Measurements from ENCODE around the gene SCN5A.

SCN5A gene

DNA sequence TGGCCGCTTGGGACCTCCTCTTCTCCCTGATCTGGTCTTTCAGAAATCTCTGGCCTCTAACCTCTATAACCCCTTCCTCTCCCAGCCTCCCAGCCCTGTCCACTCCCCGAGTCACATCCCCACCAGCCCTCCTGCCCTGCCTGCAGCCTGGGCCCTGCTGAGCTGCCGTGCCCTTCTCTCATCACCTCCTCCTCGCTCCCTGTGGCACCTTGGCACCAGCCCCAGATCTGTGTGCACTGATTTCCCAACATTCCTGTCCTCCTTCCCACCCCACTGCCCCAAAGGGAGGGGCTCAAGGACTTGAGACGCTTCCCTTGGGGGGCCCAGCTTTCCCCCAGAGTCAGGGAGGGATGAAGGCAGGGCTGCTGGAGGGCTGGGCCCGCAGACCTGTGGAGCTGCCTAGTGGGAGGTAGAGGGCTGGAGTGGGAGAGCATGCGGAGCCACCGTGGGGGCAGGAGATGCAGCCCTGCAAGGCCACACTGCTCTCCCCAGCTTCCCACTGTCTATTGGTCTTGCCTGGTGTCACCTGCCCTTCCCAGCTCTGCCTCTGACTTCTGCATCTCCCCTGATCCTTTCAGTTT, 110.6 kb downstream of the SCN5A start:
- no peak for DNase-seq (ENCODE audit: low read depth)

DNA sequence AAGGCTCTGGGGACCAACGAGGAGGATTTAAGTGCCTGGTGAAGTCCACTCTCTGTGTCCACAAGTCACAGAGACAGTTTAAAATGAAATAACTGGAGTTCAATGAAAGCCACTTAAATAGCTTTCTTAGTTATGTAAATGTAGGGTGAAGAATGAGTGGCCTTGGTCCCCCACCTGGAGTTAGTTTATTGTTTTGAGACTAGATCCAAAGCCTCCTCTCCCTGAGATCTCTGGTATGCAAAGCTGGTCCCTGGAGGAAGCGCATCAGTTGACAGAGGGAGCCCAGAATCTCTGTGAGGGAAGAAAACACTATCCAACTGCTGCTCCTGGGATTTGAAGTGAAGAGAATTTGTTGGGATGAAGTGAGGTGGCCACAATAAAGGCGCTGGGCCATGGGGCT, 112.8 kb downstream of the SCN5A start:
- no peak for DNase-seq (ENCODE audit: low read depth)

DNA sequence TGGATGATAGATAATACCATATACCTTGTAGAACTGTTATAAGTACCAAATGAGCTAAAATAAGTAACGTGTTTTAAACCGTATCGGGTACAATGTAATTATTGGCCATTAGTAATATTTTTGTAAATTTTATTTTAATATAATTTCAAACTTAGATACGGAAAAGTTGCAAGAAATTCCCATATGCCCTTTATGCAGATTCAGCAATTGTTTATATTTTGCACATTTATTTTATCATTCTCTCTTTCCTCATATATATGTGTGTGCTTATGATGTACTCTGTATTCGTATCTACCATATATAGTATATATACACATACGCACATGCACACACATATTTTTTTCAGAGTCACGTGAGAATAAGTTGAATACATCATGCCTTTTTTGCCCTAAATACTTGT, 114.9 kb downstream of the SCN5A start:
- DNase-seq (ENCODE audit: low read depth), result no peak

DNA sequence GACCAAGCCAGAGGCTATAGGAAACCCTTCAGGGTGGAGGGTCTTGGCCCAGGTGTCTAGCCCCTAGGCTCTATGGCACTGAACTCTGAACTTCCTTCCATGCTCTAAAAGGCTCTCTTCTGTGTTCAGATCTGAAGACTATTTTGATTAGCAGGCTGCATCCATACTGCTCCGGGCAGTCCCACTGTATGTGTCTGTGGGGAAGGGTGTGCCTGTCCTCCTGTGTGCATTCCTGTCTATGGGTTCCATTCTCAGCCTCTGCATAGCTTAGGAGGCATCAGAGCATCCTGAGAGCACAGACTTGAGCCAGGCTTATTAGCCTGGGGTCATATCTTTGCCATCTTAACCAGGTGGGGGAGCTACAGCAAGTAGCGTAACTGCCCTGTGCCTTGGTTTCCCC, 115.3 kb downstream of the SCN5A start:
- DNase-seq (ENCODE audit: low read depth), result no peak

DNA sequence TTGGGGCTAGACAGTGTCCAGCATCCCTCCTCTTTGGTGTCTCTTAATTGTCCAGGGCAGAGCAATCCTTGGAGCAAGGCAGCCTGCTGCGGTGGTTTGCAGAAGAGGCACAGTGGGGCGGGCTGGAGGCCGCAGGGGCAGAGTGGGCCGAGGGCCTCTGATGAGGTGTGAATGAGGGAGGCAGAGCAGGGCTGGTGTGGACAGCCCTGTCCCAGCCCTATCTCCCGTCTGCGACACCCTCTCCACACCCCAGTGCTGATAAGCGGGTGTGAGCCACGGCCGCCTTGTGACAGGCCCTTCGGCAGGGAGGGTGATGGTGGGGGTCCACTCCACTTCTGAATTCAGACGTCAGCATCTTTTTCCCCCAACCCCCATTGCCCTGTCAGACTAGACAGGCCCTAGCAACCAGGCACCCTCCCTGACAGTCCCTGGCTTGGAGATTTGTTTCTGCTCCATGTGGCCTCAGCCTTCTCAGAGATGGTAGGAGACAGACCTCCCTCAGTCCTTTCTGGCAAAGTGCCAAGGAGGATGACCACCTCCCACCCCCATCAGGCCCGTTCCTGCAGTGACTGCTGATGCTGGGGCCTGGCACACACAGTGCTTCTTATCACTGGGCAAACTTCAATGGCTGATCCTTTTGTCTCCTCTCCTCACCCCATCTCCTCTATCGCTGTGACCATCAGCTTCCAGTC, 116.1 kb downstream of the SCN5A start:
- DNase-seq (ENCODE audit: low read depth), result no peak

DNA sequence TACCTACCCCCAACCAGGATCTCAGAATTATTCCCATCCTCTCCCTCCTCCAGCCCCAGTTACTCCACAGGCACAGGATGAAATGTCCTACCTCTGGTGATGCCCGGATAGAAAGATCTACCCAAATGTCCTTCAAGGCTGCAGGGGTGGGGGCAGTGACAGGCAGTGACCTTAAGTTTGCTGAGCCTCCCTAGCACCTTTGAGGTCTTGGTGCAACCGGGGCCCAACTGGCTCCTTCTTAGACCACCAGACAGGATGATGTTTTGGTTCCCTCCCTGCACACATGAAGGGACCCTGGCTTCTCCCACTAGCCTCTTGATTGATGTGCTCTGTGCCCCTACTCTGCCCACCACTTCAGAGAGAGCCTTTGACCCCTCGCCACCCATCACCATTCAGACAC, 117.0 kb downstream of the SCN5A start:
- DNase-seq (ENCODE audit: low read depth), result no peak

DNA sequence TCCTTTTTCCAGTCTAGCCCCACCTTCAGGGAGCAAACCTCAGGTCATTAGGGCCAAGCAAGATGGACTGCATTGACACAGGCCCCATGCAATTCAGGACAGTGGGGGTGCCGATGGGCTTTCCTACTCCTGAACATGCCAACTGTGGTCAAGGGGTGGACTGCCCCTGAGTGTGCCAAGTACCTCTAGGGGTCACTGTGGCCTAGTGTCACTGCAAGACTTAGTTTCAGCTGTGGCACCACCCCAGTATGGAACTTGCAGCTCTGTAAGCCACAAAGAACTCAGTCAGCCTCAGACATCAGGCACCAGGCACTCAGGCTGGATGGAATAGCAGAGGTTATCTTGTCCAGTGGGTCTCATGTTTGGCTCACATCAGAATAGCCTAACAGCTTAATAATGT, 121.0 kb downstream of the SCN5A start:
- DNase-seq (ENCODE audit: low read depth), result no peak

DNA sequence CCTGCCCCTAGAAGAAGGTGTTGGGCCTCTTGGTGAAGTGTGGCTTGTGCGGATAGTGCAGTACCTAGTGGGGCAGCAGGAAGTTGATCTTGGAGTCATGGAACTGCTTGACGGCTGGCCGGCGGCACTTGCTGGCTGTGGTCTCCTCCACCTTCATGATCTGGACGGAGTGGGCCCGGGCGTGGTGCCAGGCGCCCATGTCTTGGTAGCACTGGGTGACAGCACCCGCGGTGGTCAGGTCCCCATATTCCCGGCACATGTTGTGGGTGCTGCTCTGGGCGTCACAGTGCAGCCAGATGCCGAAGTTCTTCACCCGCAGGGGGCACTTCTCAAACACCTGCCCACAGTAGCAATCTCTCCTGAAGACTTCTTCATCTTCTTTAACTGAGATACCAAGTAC, 122.7 kb downstream of the SCN5A start:
- DNase-seq (ENCODE audit: low read depth), result no peak

DNA sequence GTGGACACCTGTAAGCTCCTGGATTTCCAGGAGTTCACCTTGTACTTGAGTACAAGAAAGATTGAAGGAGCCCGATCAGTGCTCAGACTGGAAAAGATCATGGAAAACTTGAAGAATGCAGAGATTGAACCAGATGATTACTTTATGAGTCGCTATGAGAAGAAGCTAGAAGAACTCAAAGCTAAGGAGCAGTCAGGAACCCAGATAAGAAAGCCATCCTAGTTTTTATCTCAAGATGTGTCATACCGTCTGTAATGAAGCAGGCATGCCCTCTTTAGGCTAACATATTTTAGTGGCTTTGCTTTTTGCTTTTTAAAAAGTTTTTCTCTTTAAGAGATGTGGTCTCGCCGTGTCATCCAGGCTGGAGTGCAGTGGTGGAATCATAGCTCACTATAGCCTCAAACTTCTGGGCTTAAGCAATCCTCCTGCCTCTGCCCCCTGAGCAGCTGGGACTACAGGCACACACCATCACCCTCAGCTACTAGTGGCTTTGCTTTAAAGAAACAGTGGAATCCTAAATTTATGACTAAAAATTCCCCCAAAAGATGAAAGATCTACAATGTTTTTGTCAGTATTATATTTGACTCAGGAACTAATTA, 125.2 kb downstream of the SCN5A start:
- DNase-seq (ENCODE audit: low read depth), result no peak

DNA sequence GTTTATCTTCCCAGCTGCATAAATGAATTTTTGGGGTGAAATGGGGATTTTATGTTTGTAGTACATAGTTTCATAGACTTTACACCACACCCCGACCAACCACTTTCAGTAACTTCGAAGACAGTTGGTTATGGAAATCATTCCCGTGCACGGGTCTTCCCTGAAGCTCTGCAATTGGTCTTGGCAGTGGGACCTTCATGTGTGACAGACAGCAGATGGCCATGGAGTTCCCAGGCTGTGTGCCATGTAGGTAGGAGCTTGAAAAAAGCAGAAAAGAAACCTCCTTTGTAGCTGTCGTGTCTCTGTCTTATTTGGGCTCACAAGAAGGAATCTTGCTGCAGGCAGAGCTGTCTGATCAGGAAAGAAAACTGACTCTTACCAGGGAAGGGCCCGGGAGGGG, 127.5 kb downstream of the SCN5A start:
- no peak for DNase-seq (ENCODE audit: low read depth)

DNA sequence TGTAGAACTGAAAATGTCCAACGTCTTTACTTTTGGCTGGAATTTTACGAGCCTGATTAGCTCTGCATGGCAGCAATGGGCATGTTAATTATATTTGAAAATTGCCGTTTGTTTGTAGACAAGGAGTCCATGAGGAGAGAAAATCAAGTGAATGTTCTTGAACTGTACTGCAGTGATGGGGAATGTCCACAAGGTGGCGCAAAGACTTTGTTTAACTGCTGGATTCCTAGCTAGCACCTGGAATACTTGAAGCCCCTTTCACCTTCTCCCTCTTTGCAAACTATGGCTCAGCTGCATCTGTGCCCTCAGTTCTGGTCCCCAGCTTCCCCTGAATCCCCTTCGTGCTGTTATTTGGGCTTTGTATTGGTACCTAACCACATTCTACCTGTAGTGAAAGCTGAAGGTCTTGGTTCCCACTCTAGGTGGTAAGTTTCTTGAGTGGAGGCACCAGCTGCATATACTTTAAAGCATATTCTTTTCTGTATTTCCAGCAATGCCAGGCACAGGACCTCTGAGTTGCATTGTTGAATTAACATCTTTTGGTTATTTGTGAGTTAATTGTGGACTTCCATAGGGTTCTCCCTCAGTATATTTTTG, 128.0 kb downstream of the SCN5A start:
- peak; percentile 45 for DNase-seq (ENCODE audit: low read depth)

DNA sequence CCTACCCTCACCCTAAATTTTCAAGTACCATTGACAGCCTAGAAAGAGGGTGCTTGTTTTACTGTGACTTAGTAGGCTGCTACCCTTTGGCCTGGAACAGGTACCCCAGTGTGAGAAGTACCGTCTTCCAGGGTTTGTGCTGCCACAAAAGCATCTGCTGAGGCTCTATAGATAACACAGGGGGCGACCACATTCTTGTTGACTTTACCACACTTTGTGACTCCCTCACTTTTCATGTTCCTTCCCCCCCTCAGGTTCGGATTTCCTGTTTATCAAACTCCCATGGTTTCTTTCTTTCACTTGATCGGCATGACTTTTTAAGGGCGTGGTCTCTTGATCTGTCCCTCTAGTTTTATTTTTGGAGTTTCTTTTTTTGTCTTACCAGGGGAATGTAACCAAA, 129.8 kb downstream of the SCN5A start:
- DNase-seq (ENCODE audit: low read depth), result no peak

DNA sequence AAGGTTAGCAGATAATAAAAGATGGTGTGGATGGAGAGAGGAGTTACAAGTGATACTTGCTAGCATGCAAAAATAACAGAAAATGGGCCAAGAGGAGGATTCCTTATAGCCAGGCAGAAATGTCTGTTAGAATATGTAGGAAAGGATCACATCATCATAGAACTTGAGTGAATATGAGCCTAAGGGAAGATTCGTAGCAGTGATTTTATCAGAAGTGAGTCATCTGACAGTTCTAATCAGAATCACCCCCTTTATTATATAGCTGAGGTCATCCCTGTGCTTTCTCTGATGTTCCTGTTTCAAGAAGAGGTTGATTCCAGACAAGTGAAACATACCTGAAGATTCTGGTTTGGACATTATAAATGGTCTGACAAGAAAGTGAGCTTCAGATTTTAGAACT, 130.5 kb downstream of the SCN5A start:
- DNase-seq (ENCODE audit: low read depth), result no peak

DNA sequence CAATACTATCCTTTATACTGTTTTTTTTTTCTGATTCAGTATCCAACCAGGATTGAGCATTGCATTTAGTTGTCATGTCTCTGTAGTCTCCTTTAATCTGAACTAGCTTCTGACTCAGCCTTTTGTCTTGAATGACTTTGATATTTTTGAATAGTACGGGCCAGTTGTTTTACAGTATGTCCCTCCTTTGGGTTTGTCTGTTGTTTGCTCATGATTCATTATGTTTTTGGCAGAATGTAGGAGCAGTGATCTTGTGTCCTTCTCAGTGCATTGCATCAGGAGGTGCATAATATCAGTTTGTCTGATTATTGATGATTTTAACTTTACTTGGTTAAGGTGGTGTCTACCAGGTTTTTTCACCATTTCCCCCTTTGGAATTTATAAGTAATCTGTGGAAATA, 132.8 kb downstream of the SCN5A start:
- no peak for DNase-seq (ENCODE audit: low read depth)

DNA sequence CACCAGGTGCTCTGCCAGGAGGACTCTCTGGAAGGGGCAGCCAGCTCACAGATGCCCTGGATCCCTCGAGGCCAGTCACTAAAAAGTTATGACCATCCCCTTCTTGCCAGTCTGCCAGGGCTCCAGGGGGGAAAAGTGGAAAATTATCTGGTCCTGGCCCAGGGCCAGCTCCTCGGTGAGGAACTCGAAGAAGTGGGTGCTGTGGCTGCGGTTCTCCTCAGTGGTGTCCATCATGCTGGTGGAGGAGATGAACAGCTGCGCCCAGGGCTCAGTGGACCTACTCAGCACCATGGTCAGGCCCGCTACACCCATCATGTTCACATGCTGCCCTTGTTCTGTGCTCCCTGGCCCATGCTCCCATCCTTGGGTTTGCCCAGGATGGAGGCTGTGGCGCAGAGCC, 134.1 kb downstream of the SCN5A start:
- no peak for DNase-seq (ENCODE audit: low read depth)

DNA sequence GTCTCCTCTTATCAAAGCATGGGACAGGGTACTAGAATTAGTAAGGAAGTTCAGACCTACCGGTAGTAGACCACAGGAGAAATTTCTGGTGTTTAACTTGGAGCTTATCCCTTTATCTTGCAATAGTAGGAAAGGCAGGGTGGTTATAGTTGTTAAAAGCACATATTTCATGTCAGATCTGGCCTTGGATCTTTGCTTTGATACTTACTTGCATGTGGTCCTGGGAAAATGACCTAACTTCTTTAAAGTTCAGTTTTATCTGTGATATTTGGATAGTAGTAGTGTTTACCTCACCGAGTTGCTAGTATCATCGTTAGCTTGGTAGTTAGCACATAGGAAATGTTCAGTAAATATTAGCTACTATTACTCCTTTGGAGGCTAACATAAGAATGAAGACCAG, 137.9 kb downstream of the SCN5A start:
- no peak for DNase-seq (ENCODE audit: low read depth)

DNA sequence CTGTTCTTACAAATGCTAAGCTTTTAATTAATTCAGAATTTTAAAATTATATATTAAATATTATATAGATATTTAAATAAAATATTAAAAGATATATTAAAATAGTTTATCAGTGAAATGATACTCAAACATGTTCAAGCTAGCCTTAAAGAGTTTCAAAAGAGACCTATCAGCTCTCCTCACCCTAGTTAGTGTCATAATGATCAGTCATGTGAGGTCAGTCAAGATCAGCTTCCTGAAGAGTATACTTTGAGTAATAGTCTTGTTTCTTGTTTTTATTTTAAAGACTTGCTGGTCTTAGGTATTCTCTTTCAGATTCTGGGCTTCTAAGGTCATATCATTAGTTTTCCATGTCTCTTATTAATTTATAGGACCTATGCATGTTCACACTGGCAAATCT, 138.9 kb downstream of the SCN5A start:
- no peak for DNase-seq (ENCODE audit: low read depth)

DNA sequence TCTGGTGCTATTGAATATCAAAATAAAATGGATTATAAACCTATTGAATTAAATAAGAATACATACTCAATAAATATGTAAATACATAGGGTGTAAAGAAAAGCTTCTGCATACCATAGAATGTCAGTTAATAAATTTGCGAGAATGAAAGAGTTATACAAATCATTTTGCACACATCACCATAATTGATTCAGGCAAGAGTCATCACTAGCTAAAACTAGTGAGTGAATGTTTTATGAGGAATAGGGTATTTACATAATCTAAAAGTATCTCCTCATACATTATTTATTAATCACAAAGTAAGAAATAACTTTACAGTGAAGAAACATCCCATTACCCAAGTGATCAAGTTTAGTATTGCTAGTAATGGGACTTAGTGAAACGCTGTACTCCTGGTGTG, 139.8 kb downstream of the SCN5A start:
- no peak for DNase-seq (ENCODE audit: low read depth)

DNA sequence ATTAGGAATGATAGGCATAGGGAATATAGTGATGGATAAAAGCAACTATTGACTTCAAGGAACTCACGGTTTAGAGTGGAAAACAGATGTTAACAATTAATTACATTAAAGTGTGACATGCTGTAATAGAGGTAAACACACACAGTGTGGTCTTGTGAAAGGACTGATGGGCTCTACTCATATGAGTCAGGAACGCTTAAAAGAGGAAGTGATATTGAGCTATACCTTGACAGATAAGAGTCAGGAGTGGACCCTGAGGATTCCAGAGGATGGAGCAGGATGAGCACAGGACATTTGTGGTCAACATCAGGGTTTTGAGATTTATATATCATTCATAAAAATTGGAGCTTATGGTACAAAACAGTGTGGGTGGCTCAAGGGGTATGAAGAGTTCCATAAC, 142.4 kb downstream of the SCN5A start:
- no peak for DNase-seq (ENCODE audit: low read depth)

DNA sequence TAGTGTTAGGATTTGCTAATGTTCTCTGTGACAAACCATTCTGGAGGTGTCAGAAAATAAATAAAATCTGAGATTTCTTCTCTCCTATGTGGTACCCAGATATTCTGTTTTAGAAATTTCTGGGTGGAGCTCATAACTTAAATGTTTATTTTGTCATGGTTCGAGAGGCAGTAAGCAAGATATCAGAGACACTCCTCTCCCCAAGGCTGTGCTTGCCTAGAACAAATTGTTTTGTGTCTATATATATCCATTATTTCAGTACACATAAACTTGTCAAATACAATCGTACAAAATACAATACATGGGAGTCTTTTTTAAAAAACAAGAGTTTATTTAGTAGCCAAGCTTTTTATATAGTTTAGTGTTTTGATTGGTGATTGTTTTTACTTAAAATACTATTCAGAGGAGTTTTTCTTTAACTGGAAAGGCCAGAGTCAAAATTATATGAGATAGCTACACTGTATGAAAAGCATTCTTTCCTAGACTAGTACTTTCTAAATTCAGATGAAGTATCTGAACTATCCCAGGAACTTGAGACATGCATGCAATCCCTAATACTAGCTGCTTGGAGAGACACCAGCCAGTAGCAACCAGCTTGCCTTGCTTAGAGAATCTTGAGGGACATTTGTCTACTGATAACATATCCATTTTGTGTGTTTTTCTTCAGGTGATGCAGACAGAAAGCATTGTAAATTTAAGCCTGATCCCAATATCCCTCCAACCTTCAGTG, 148.6 kb downstream of the SCN5A start:
- DNase-seq (ENCODE audit: low read depth), result no peak
